GM21528 (cell line): ENCODE measurements around the gene SRRD.

Source experiments
- ATAC-seq: cut with Tn5 transposase; IDR thresholded peaks from one replicate; pipeline ENCODE4 v1.9.1; 2021; ENCODE audit warnings: mild to moderate bottlenecking, moderate library complexity; ENCODE audit not compliant: unreplicated experiment, low FRiP score

Gene SRRD

GRCh38 chr22:26453216-26453615 is 30.5 kb upstream of the SRRD start:
- ATAC-seq = no peak

GRCh38 chr22:26453812-26454500 is 29.7 kb upstream of the SRRD start:
- no peak for ATAC-seq

GRCh38 chr22:26457661-26458272 is 25.9 kb upstream of the SRRD start:
- no peak for ATAC-seq

GRCh38 chr22:26460202-26460601 is 23.5 kb upstream of the SRRD start:
- no peak for ATAC-seq

- no peak for ATAC-seq
These were observed 22.4 kb upstream of the SRRD start for GRCh38 chr22:26461188-26461810.

GRCh38 chr22:26462051-26462450 is 21.6 kb upstream of the SRRD start:
- no peak for ATAC-seq

GRCh38 chr22:26462641-26463040 is 21.0 kb upstream of the SRRD start:
- no peak for ATAC-seq

GRCh38 chr22:26463101-26463661 is 20.5 kb upstream of the SRRD start:
- no peak for ATAC-seq

- ATAC-seq = no peak
These were observed 20.0 kb upstream of the SRRD start for GRCh38 chr22:26463688-26464087.

GRCh38 chr22:26464312-26464711 is 19.4 kb upstream of the SRRD start:
- no peak for ATAC-seq

GRCh38 chr22:26466196-26466595 is 17.5 kb upstream of the SRRD start:
- ATAC-seq = no peak

GRCh38 chr22:26470807-26471206 is 12.9 kb upstream of the SRRD start:
- ATAC-seq = no peak

- no peak for ATAC-seq
These were observed 12.2 kb upstream of the SRRD start for GRCh38 chr22:26471522-26471921.

- ATAC-seq = no peak
These were observed 9.0 kb upstream of the SRRD start for GRCh38 chr22:26474682-26475081.

GRCh38 chr22:26476705-26477340 is 6.9 kb upstream of the SRRD start:
- ATAC-seq = no peak

GRCh38 chr22:26477341-26477731 is 6.3 kb upstream of the SRRD start:
- ATAC-seq = no peak

- ATAC-seq = no peak
These were observed 4.5 kb upstream of the SRRD start for GRCh38 chr22:26479043-26479791.

- no peak for ATAC-seq
These were observed 3.7 kb upstream of the SRRD start for GRCh38 chr22:26479792-26480610.

GRCh38 chr22:26480611-26480932 is 3.1 kb upstream of the SRRD start:
- no peak for ATAC-seq
